Trophoblast cell (in vitro differentiated cells and primary cell): ENCODE measurements around the gene ADARB1.

ENCODE experiments used
- DNase-seq, 2 donors: peaks; one replicate each; pipeline ENCODE4 v3.0.0-alpha.2; 2016
- H2AFZ ChIP-seq: 2 replicates; pipeline ENCODE4 v1.6.1; 2013; ENCODE audit warnings: low read length, moderate library complexity, mild to moderate bottlenecking; ENCODE audit not compliant: insufficient read depth, poor library complexity
- H2AK5ac ChIP-seq: 2 replicates; pipeline ENCODE4 v1.6.1; 2013; ENCODE audit warnings: mild to moderate bottlenecking, low read length
- H2BK120ac ChIP-seq: 2 replicates; pipeline ENCODE4 v1.6.1; 2013; ENCODE audit warnings: low read length, mild to moderate bottlenecking, moderate library complexity; ENCODE audit not compliant: insufficient read depth, poor library complexity
- H2BK12ac ChIP-seq: 2 replicates; pipeline ENCODE4 v1.6.1; 2013; ENCODE audit warnings: mild to moderate bottlenecking, low read length, moderate library complexity
- H2BK5ac ChIP-seq: 2 replicates; pipeline ENCODE4 v1.6.1; 2013; ENCODE audit warnings: low read length, low read depth, moderate library complexity, mild to moderate bottlenecking; ENCODE audit not compliant: poor library complexity
- H3K14ac ChIP-seq: 2 replicates; pipeline ENCODE4 v1.6.1; 2013; ENCODE audit warnings: mild to moderate bottlenecking, low read length
- H3K18ac ChIP-seq: 2 replicates; pipeline ENCODE4 v1.6.1; 2013; ENCODE audit warnings: mild to moderate bottlenecking, low read length
- H3K23ac ChIP-seq: 2 replicates; pipeline ENCODE4 v1.6.1; 2013; ENCODE audit warnings: low read length
- H3K27ac ChIP-seq: 2 replicates; pipeline ENCODE4 v1.5.1; 2013; ENCODE audit warnings: low read depth, mild to moderate bottlenecking, inconsistent platforms, low read length, moderate library complexity
- H3K27me3 ChIP-seq: 2 replicates; pipeline ENCODE4 v1.6.1; 2013; ENCODE audit warnings: inconsistent platforms, mild to moderate bottlenecking, low read length, moderate library complexity; ENCODE audit not compliant: insufficient read depth
- H3K36me3 ChIP-seq, 2 experiments: 1 replicate in 1 of 2; 2 replicates in 1 of 2; pipeline ENCODE4 v1.6.1; 2013; ENCODE audit warnings: low read length in 2 of 2, mild to moderate bottlenecking in 2 of 2, moderate library complexity in 1 of 2; ENCODE audit not compliant: insufficient read depth in 2 of 2, control insufficient read depth in 1 of 2
- H3K4ac ChIP-seq: 2 replicates; pipeline ENCODE4 v1.6.1; 2013; ENCODE audit warnings: low read depth, mild to moderate bottlenecking, low read length, moderate library complexity
- H3K4me1 ChIP-seq, 2 experiments: 1 replicate in 1 of 2; 2 replicates in 1 of 2; pipeline ENCODE4 v1.6.1; 2013; ENCODE audit warnings: low read length in 2 of 2, mild to moderate bottlenecking in 2 of 2, moderate library complexity in 1 of 2; ENCODE audit not compliant: insufficient read depth in 2 of 2, control insufficient read depth in 1 of 2
- H3K4me2 ChIP-seq: 2 replicates; pipeline ENCODE4 v1.6.1; 2013; ENCODE audit warnings: inconsistent platforms, mild to moderate bottlenecking, low read length, moderate library complexity
- H3K4me3 ChIP-seq: 2 replicates; pipeline ENCODE4 v1.5.1; 2013; ENCODE audit warnings: mild to moderate bottlenecking, low read depth, low read length, inconsistent platforms
- H3K79me1 ChIP-seq: one replicate; pipeline ENCODE4 v1.6.1; 2013; ENCODE audit warnings: low read length
- H3K79me2 ChIP-seq: 2 replicates; pipeline ENCODE4 v1.6.1; 2013; ENCODE audit warnings: low read length, mild to moderate bottlenecking; ENCODE audit not compliant: control insufficient read depth, insufficient read depth, poor library complexity
- H3K9ac ChIP-seq: 2 replicates; pipeline ENCODE4 v1.6.1; 2013; ENCODE audit warnings: mild to moderate bottlenecking, low read length
- H3K9me3 ChIP-seq: 2 replicates; pipeline ENCODE4 v1.6.1; 2013; ENCODE audit warnings: low read depth, mild to moderate bottlenecking, control low read depth, inconsistent platforms, low read length; ENCODE audit not compliant: insufficient read depth
- H4K12ac ChIP-seq: 2 replicates; pipeline ENCODE4 v1.6.1; 2013; ENCODE audit warnings: low read depth, mild to moderate bottlenecking, low read length, moderate library complexity
- H4K8ac ChIP-seq: 2 replicates; pipeline ENCODE4 v1.6.1; 2013; ENCODE audit warnings: low read depth, mild to moderate bottlenecking, low read length, moderate library complexity
- H4K91ac ChIP-seq: one replicate; pipeline ENCODE4 v1.6.1; 2013; ENCODE audit warnings: low read depth, mild to moderate bottlenecking, low read length, moderate library complexity
- WGBS: extraction: QIAGEN DNeasy Blood & Tissue Kit; methylation state at CpG from one replicate; pipeline ENCODE4 v1.1.7; 2013; ENCODE audit warnings: missing lambda C conversion rate; ENCODE audit not compliant: insufficient read length, insufficient coverage; ENCODE audit errors: extremely low coverage; 5-methylcytosine and 5-hydroxymethylcytosine counted together

Gene ADARB1

DNA sequence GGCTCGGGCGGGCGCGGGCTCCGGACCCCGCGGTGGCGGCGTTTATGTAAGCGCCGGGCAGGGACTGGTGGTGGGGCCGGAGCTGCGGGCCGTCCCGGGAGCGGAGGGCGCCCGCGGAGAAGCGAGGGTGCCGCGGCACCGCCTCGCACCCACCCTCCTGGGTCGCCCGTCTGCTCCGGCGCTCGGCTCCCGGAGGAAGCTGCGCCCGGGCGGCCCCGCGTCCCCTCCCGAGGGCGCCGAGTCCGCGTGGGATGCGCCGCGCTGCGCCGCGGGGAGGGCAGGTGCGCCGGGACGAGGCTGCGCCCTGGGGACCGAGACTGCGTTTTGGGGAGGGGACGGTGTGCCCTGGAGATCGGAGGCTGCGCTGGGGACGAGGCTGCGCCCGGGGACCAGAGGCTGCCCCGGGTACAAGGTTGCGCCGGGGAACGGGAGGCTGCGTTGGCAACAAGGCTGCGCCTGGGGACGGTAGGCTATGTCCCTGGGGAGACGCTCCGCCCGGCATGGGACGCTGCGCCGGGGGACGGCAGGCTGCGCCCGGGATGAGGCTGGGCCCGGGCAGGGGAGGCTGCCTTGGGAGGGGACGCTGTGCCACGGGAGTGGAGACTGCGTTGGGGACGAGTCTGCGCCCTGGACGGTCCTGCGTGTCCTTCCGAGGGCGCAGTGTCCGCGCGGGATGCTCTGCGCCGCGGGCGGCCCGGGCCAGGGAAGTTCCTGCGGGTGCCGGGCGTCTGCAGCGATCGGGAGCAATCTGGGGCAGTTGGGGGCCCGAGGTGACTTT lies 627 bp downstream of the ADARB1 start:
- peaks cover 10 to 19% of the 10 kb centered on the region in 2 experiments for H3K4me1 ChIP-seq
- H2AK5ac ChIP-seq: peak overlapping the region; percentile 51
- H3K4me2 ChIP-seq: peak overlapping the region; percentile 99
- H2BK5ac ChIP-seq: no peak overlapping the region
- H3K79me1 ChIP-seq: peaks cover 11% of the 10 kb centered on the region
- H3K18ac ChIP-seq: peak overlapping the region; percentile 90
- H2AFZ ChIP-seq: peak overlapping the region; percentile 42
- H3K27me3 ChIP-seq: no peaks in the 10 kb centered on the region
- peak overlapping the region; percentile 64 for H4K91ac ChIP-seq
- DNase-seq: peak in 1 of 2 donors; percentile 63
- no CpG with 5 or more reads among the region's 98 CpGs for WGBS
- H3K36me3 ChIP-seq: no peaks in the 10 kb centered on the region
- peaks cover 8% of the 10 kb centered on the region for H3K79me2 ChIP-seq
- peak overlapping the region; percentile 67 for H4K8ac ChIP-seq
- no peak overlapping the region for H2BK120ac ChIP-seq
- H2BK12ac ChIP-seq: peak overlapping the region; percentile 25
- H3K27ac ChIP-seq: peak overlapping the region; percentile 56
- peak overlapping the region; percentile 76 for H3K14ac ChIP-seq
- peak overlapping the region; percentile 25 for H3K23ac ChIP-seq
- H3K9ac ChIP-seq: peak overlapping the region; percentile 54
- no peak overlapping the region for H4K12ac ChIP-seq
- H3K4me3 ChIP-seq: peak overlapping the region; percentile 97
- H3K9me3 ChIP-seq: no peaks in the 10 kb centered on the region
- H3K4ac ChIP-seq: peak overlapping the region; percentile 1

- Histone ChIP-seq H2AK5ac (no peak overlapping the region), H4K8ac (no peak overlapping the region), H3K9me3 (no peaks in the 10 kb centered on the region), H3K79me1 (peaks cover 11% of the 10 kb centered on the region), H3K23ac (no peak overlapping the region), H3K36me3 (no peaks in the 10 kb centered on the region), H2AFZ (peak overlapping the region; percentile 42), H2BK5ac (no peak overlapping the region), H3K4me1 (peaks cover 15 to 21% of the 10 kb centered on the region in 2 experiments), H3K4me2 (peak overlapping the region; percentile 99), H3K18ac (peak overlapping the region; percentile 90), H2BK120ac (no peak overlapping the region), H3K27ac (no peak overlapping the region), H3K27me3 (no peaks in the 10 kb centered on the region), H3K79me2 (peaks cover 8% of the 10 kb centered on the region), H3K9ac (no peak overlapping the region), H3K4ac (no peak overlapping the region), H4K91ac (peak overlapping the region; percentile 64), H2BK12ac (peak overlapping the region; percentile 18), H4K12ac (no peak overlapping the region), H3K14ac (peak overlapping the region; percentile 76), H3K4me3 (peak overlapping the region; percentile 97)
- DNase-seq: no peak
- no CpG with 5 or more reads among the region's 18 CpGs for WGBS
Measured at GRCh38 chr21:45075596-45076244, 1.3 kb downstream of the ADARB1 start.

- H3K79me1 ChIP-seq: peaks cover 11% of the 10 kb centered on the region
- no peaks in the 10 kb centered on the region for H3K36me3 ChIP-seq
- no peak overlapping the region for H3K18ac ChIP-seq
- no peaks in the 10 kb centered on the region for H3K27me3 ChIP-seq
- H3K4ac ChIP-seq: no peak overlapping the region
- H2AFZ ChIP-seq: no peak overlapping the region
- H3K4me1 ChIP-seq: peaks cover 15 to 21% of the 10 kb centered on the region in 2 experiments
- no peak overlapping the region for H3K14ac ChIP-seq
- H2BK120ac ChIP-seq: no peak overlapping the region
- no peaks in the 10 kb centered on the region for H3K9me3 ChIP-seq
- H4K91ac ChIP-seq: no peak overlapping the region
- H2AK5ac ChIP-seq: no peak overlapping the region
- H3K27ac ChIP-seq: no peak overlapping the region
- H3K4me2 ChIP-seq: peak overlapping the region; percentile 33
- H3K4me3 ChIP-seq: no peak overlapping the region
- H3K79me2 ChIP-seq: peaks cover 8% of the 10 kb centered on the region
- no CpG with 5 or more reads among the region's 8 CpGs for whole genome bisulfite sequencing
- no peak overlapping the region for H3K9ac ChIP-seq
- no peak overlapping the region for H2BK12ac ChIP-seq
- no peak overlapping the region for H2BK5ac ChIP-seq
- no peak for DNase-seq
- no peak overlapping the region for H3K23ac ChIP-seq
- no peak overlapping the region for H4K8ac ChIP-seq
- no peak overlapping the region for H4K12ac ChIP-seq
Measured at GRCh38 chr21:45076245-45076711, 1.9 kb downstream of the ADARB1 start.

DNA sequence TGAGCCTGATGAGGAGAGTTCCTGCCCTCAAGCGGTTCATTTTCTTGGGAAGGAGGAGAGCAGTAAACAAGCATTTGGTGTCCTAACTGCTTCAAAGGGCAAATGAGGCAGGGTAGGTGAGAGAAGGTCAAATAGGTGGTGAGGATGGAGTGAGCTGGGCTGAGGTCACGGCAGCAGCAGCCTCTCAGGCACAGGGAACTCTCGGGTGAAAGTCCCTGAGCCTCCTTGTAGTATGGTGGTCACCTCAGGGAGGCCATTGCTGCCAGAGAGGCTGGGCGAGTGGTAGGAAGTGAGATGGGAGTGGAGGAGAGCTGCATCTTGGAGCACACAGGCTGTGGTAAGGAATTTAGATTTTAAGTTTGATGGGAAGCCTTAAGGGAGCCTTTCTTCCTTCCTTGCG lies 4.0 kb downstream of the ADARB1 start:
- Histone ChIP-seq H3K9me3 (no peaks in the 10 kb centered on the region), H3K18ac (peak overlapping the region; percentile 14), H3K4me1 (peaks cover 13 to 25% of the 10 kb centered on the region in 2 experiments), H4K8ac (no peak overlapping the region), H3K79me1 (peaks cover 11% of the 10 kb centered on the region), H4K91ac (no peak overlapping the region), H3K4ac (no peak overlapping the region), H3K4me2 (no peak overlapping the region), H3K79me2 (peaks cover 8% of the 10 kb centered on the region), H2BK5ac (no peak overlapping the region), H4K12ac (no peak overlapping the region), H3K9ac (no peak overlapping the region), H3K23ac (peak overlapping the region; percentile 77), H3K27me3 (no peaks in the 10 kb centered on the region), H2BK12ac (no peak overlapping the region), H2AK5ac (no peak overlapping the region), H3K14ac (no peak overlapping the region), H2BK120ac (no peak overlapping the region), H2AFZ (no peak overlapping the region), H3K36me3 (peaks cover 0 to 2% of the 10 kb centered on the region in 2 experiments), H3K27ac (no peak overlapping the region), H3K4me3 (peak overlapping the region; percentile 26)
- no CpG with 5 or more reads among the region's 5 CpGs for WGBS
- no peak for DNase-seq
